Sigmoid colon (tissue), 3 donors: ENCODE measurements around the gene POU3F1.

Source experiments
- CTCF ChIP-seq, 4 experiments: fragments of 450-650 bp in 3 of 4; fragments of 200-600 bp in 1 of 4; IDR thresholded peaks; one replicate each; pipeline ENCODE4 v1.5.1; 2016 to 2019; ENCODE audit warnings: antibody characterized with exemption in 4 of 4, mild to moderate bottlenecking in 3 of 4, moderate library complexity in 2 of 4
- POLR2A ChIP-seq, 2 donors: fragments of 450-650 bp; IDR thresholded peaks; one replicate each; pipeline ENCODE4 v1.6.1; 2016; ENCODE audit warnings: antibody characterized with exemption in 2 of 2, mild to moderate bottlenecking in 2 of 2, moderate library complexity in 2 of 2

GRCh38 chr1:38005195-38006007, 41.2 kb downstream of the POU3F1 start, which contains the start of gene FHL3:
- TF ChIP-seq CTCF (IDR thresholded peaks at IDR 0.05): no peak
- TF ChIP-seq POLR2A (IDR thresholded peaks at IDR 0.05): no peak
